Natural killer cell (primary cell): ENCODE measurements around the gene PTX4. TPM values are rescaled to one million over a fixed set of nuclear protein-coding genes. Genes with fewer than 3 reads are reported as not detected.

Source experiments
- ATAC-seq, 3 donors: fragments of 150-1000 bp in 2 of 3; fragments of 200-7000 bp in 1 of 3; cut with Tn5 transposase; 1 replicate in 1 of 3; 2 replicates in 2 of 3; pipeline ENCODE4 v1.10.0; 2021; ENCODE audit warnings: mild to moderate bottlenecking in 2 of 3, moderate library complexity in 2 of 3
- DNase-seq, 2 donors: peaks; one replicate each; pipeline versions ENCODE4 v3.0.0 to v3.0.0-alpha.2; 2013 to 2021; ENCODE audit warnings: mixed read lengths in 1 of 2
- H3K27ac ChIP-seq: one replicate; pipeline ENCODE4 v1.5.1; 2013; ENCODE audit warnings: mild to moderate bottlenecking, low read length
- H3K27me3 ChIP-seq: one replicate; pipeline ENCODE4 v1.6.1; 2013; ENCODE audit warnings: low read length; ENCODE audit not compliant: control insufficient read depth, insufficient read depth
- H3K36me3 ChIP-seq: one replicate; pipeline ENCODE4 v1.6.1; 2013; ENCODE audit warnings: low read length; ENCODE audit not compliant: control insufficient read depth, insufficient read depth
- H3K4me1 ChIP-seq: one replicate; pipeline ENCODE4 v1.6.1; 2013; ENCODE audit warnings: low read length; ENCODE audit not compliant: control insufficient read depth, insufficient read depth
- H3K4me3 ChIP-seq: one replicate; pipeline ENCODE4 v1.5.1; 2013; ENCODE audit warnings: low read length
- H3K9me3 ChIP-seq: one replicate; pipeline ENCODE4 v1.6.1; 2013; ENCODE audit warnings: low read length; ENCODE audit not compliant: control insufficient read depth, insufficient read depth
- H3K27ac Mint-ChIP-seq, 2 donors: one replicate each; pipeline ENCODE4 v1.8.0; 2022; ENCODE audit warnings: mild to moderate bottlenecking in 2 of 2, mixed read lengths in 2 of 2, moderate library complexity in 1 of 2
- H3K27me3 Mint-ChIP-seq, 2 donors: one replicate each; pipeline ENCODE4 v1.8.0; 2022; ENCODE audit warnings: low read depth in 2 of 2, mixed read lengths in 2 of 2
- H3K36me3 Mint-ChIP-seq: one replicate; pipeline ENCODE4 v1.8.0; 2022; ENCODE audit warnings: mixed read lengths
- H3K4me1 Mint-ChIP-seq, 2 donors: one replicate each; pipeline ENCODE4 v1.8.0; 2022; ENCODE audit warnings: mixed read lengths in 2 of 2
- H3K4me3 Mint-ChIP-seq: one replicate; pipeline ENCODE4 v1.8.0; 2022; ENCODE audit warnings: mild to moderate bottlenecking, moderate library complexity, mixed read lengths
- H3K9me3 Mint-ChIP-seq, 2 donors: one replicate each; pipeline ENCODE4 v1.8.0; 2022; ENCODE audit warnings: mixed read lengths in 2 of 2
- WGBS: methylation state at CpG from one replicate; pipeline ENCODE4 v1.1.7; 2013; ENCODE audit warnings: missing lambda C conversion rate; ENCODE audit not compliant: insufficient coverage; 5-methylcytosine and 5-hydroxymethylcytosine counted together
- intact Hi-C: fragments of 100-400 bp; cut with micrococcal nuclease; formaldehyde crosslinking; loops from one replicate; pipeline ENCODE4 v1.14.2; 2022
- total RNA-seq, 4 donors: library from RNA; stranded (reverse); fragments of 120-200 nt in 1 of 4; gene quantifications; one replicate each; pipeline versions ENCODE4 v1.2.3 to v1.2.4, GENCODE V29; 2013 to 2022
- TF ChIP-seq, protein P1 (sequence below): fragments of 200-600 bp; IDR thresholded peaks from one replicate; pipeline ENCODE4 v1.8.0; 2022; ENCODE audit warnings: antibody characterized with exemption

Gene PTX4
- total RNA-seq, 3 donors from 2014 or later (not counting 1 experiment from before 2014, with no cell fraction given), result 0.31 TPM; not detected in 2

DNA sequence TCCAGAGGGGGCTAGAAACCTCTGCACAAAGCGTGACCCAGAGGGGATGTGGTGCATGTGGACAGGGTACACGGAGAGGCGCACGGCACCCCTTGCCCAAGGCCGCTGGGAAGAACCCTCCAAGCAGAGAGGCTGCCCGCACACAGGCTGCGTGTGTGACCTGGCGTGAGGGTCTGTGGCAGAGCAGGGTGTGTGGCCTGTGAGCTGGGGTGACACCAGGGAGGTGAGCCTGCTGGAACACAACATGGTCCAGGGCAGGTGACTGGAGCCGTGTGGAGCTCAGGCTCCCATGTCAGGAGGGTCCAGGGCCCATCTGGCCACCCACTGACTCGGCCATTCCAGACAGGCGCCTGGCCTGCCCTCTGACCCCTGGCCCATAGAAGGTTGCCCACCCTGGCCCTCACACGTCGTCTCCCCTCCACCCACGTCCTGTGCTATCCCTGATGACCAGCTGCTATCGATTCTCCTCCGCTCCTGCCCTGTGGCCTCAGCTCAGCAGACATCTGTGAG is 29.9 kb upstream of the PTX4 start:
- no peak for DNase-seq
- Histone ChIP-seq H3K36me3 (no peaks in the 10 kb centered on the region), H3K27ac (no peak overlapping the region), H3K4me1 (no peaks in the 10 kb centered on the region), H3K9me3 (peaks cover 4% of the 10 kb centered on the region), H3K4me3 (no peak overlapping the region), H3K27me3 (no peaks in the 10 kb centered on the region)
- 93% methylated on average over 16 of the region's 16 CpGs for WGBS
- peak in 1 of 3 donors; percentile 26 for ATAC-seq
- H3K36me3 Mint-ChIP-seq, result no peaks in the 10 kb centered on the region
- TF ChIP-seq, protein P1, sequence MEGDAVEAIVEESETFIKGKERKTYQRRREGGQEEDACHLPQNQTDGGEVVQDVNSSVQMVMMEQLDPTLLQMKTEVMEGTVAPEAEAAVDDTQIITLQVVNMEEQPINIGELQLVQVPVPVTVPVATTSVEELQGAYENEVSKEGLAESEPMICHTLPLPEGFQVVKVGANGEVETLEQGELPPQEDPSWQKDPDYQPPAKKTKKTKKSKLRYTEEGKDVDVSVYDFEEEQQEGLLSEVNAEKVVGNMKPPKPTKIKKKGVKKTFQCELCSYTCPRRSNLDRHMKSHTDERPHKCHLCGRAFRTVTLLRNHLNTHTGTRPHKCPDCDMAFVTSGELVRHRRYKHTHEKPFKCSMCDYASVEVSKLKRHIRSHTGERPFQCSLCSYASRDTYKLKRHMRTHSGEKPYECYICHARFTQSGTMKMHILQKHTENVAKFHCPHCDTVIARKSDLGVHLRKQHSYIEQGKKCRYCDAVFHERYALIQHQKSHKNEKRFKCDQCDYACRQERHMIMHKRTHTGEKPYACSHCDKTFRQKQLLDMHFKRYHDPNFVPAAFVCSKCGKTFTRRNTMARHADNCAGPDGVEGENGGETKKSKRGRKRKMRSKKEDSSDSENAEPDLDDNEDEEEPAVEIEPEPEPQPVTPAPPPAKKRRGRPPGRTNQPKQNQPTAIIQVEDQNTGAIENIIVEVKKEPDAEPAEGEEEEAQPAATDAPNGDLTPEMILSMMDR, result no peak
- no peak overlapping the region for H3K4me3 Mint-ChIP-seq
- no peak overlapping the region for H3K27ac Mint-ChIP-seq
- H3K9me3 Mint-ChIP-seq, result no peaks in the 10 kb centered on the region
- no peaks in the 10 kb centered on the region for H3K4me1 Mint-ChIP-seq
- intact Hi-C loops, result no loop called here
- H3K27me3 Mint-ChIP-seq, result no peaks in the 10 kb centered on the region

DNA sequence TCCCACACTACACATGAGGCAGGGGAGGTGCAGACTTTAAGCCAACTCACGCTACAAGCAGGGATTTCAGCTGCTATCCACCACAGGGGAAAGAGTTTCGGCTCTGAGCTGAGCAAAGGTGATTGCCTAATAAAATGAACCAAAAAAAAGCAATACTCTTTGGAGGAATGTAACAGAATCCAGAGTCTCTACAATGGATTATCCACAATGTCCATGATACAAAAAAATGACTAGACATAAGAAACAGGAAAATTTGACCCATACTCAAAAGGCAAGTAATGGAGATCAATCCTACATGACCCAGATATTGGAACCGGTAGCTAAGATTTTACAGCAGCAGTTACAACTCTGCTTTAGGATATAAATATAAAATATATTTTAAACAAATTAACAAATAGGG is 25.8 kb upstream of the PTX4 start:
- no peak overlapping the region for H3K4me3 Mint-ChIP-seq
- H3K27ac Mint-ChIP-seq, result no peak overlapping the region

DNA sequence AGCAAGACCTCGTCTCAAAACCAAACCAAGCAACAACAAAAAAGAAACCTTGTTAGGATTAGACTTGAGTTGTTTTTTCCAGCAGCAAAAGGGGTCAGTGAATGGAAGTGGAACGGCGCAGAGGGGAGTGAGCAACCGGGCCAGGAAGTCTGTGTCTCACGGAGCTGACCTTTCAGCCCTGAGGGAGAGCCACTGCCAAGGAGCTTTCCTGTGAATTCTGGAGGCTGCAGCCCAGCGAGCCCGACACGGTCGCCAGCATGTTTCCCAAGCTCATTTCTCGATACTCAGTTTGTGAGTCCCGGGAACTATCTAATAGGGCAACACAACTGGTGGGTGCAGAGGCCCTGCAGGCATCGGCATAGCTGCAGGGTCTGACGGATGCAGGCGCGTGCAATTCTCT is 24.0 kb upstream of the PTX4 start:
- peaks cover 0 to 5% of the 10 kb centered on the region in 2 donors for H3K4me1 Mint-ChIP-seq
- no peaks in the 10 kb centered on the region for H3K4me1 ChIP-seq
- H3K4me3 Mint-ChIP-seq, result no peak overlapping the region
- WGBS, result 97% methylated on average over 14 of the region's 15 CpGs
- no peaks in the 10 kb centered on the region for H3K9me3 Mint-ChIP-seq
- intact Hi-C loops, result no loop called here
- TF ChIP-seq, protein P1, result no peak
- H3K27ac Mint-ChIP-seq, result no peak overlapping the region
- no peak for DNase-seq
- no peak overlapping the region for H3K27ac ChIP-seq
- no peak for ATAC-seq
- peaks cover 4% of the 10 kb centered on the region for H3K9me3 ChIP-seq
- H3K36me3 Mint-ChIP-seq, result no peaks in the 10 kb centered on the region
- no peaks in the 10 kb centered on the region for H3K36me3 ChIP-seq
- H3K27me3 Mint-ChIP-seq, result no peaks in the 10 kb centered on the region
- no peaks in the 10 kb centered on the region for H3K27me3 ChIP-seq
- H3K4me3 ChIP-seq, result no peak overlapping the region

More for the DNA sequence above, 25.8 kb upstream of the PTX4 start:
- ATAC-seq, result no peak
- H3K27ac ChIP-seq, result no peak overlapping the region
- no peak overlapping the region for H3K4me3 ChIP-seq
- Mint-ChIP-seq H3K4me1 (peaks cover 0 to 5% of the 10 kb centered on the region in 2 donors), H3K27me3 (no peaks in the 10 kb centered on the region), H3K9me3 (no peaks in the 10 kb centered on the region), H3K36me3 (no peaks in the 10 kb centered on the region)
- TF ChIP-seq, protein P1, result no peak
- H3K4me1 ChIP-seq, result no peaks in the 10 kb centered on the region
- H3K27me3 ChIP-seq, result no peaks in the 10 kb centered on the region
- 100% methylated on average over 2 of the region's 3 CpGs for WGBS
- no peaks in the 10 kb centered on the region for H3K36me3 ChIP-seq
- intact Hi-C loops, result no loop called here
- no peak for DNase-seq
- H3K9me3 ChIP-seq, result peaks cover 4% of the 10 kb centered on the region
